GM18870 (cell line): Measurements from ENCODE around the gene PI4KB.

ENCODE experiments used
- ATAC-seq: cut with Tn5 transposase; IDR thresholded peaks from one replicate; pipeline ENCODE4 v1.9.1; 2021; ENCODE audit warnings: moderate library complexity; ENCODE audit not compliant: unreplicated experiment

The PI4KB gene

DNA sequence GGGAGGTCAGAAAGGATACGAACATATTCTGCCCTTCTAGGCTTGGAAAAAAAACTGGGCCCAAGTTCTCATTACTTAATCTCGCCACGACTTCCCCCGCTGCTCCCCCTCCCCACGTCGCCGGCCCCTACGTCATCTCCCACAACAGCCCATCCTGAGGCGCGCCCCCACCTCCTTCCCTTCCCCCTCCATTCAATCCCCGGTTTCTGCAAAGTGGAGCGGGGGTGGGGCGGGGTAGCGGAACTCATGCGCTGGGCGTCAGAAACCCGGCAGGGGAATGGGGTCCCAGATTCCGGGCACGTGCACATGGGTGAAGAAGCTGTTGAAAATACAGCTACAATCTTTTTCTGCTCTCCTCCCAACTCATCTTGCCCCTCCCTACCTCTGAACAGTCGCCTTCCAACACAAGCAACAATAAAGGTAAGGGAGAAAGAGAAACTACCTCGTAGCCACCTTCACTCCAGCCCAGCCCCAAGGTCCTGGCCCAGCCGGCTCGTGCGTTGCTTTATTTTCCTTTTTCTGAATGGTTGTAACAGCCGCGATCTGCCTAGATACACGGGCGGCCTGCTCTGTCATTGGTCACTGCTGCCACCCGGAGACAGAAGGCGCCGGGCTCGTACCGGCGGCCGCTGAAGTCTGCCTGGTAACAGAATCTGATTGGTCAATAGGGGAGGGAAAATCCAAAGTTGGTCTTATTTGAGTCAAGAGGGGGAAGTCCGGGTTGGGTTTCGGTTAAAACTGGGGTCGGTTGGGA is 19.7 kb upstream of the PI4KB start, which contains the start of gene RFX5:
Gene RFX5 (minus strand): TSS at position 484 of the 754 bp plus-strand sequence. CDS start 932 bp downstream, outside the sequence.
- ATAC-seq, result peak; percentile 92

- no peak for ATAC-seq
Observed at GRCh38 chr1:151346082-151346768, 19.0 kb upstream of the PI4KB start.

DNA sequence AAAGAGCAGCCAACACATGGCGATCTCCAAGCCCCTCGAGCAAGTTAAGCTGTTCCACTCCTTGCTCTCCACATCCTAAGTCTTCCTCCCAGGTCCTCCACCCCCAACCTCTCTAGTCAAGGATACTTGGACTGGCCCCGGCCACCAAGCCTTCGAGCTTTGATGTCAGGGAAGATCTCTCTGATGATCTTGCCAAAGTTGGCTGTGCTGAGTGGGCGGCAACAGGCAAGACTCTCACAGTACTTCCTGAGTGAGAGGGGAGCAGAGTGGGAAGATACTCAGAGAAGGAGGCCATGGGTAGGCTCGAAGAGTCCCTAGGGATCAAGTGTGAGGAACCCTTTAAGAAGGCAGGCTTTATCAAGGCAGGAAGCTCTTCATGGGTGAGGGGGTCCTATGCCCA is 17.1 kb upstream of the PI4KB start:
- ATAC-seq, result no peak

DNA sequence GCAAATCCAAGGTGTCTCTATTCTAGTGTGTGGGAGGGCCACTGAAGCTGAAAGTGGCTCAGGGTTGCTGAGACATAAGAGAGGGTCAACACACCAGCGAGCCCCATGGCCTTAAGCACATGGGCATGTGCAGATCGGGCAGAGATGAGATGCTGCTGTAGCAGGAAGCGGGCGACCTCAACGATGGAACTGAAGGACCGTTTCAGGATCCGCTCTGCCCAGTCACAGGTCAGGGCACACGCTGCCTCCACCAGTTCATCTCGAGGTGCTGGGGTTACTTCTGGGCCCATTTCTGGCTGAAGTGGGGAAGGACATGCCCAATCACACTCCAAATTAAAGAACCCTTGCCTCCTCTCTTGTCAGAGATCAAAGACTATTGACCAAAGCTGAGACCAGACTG is 16.4 kb upstream of the PI4KB start:
- ATAC-seq, result no peak

- no peak for ATAC-seq
Observed at GRCh38 chr1:151342569-151342968, 15.4 kb upstream of the PI4KB start.

DNA sequence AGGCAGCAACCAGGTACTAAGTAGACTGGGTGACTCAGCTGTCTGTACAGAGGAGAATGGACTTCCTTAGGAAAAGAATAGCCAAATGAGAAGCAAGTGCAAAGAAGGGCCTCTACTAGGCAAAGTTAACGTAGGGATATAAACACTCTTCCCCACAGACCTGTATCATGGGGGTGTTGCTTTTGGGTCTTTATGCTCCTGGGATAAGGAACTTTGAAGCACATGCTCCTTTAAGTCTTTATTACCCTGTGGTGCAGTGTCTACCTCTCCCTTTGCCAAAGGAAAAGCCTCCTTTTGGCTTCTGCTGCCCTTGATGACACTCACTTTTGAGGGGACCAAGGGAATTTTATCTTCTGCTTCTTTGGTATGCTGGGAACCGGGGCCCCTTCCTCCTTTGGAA is 14.8 kb upstream of the PI4KB start:
- ATAC-seq, result no peak

GRCh38 chr1:151340870-151341754 is 13.9 kb upstream of the PI4KB start:
- no peak for ATAC-seq

DNA sequence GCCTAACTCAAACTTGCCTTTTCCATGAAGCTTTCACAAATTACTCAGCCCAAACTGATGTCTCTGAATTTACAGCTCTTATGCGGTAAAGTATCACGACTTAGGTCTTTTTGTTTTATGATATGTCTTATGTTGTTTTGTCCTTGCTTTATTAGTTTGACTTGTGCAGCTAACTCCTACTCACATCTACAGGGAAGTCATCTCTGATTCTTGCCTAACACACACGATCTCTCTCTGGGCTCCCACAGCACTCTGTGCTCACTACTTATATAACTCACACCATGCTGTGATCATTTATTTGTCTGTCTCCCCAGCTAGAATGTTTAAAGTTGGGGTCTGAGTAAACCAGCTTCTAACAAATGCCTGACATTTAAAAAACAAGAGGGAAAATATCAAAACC is 9.3 kb upstream of the PI4KB start:
- no peak for ATAC-seq

- no peak for ATAC-seq
Observed at GRCh38 chr1:151334822-151335221, 7.6 kb upstream of the PI4KB start.

- ATAC-seq, result peak; percentile 23
Observed at GRCh38 chr1:151327903-151328674, 873 bp upstream of the PI4KB start.

GRCh38 chr1:151326619-151327222 is 495 bp downstream of the PI4KB start:
- ATAC-seq, result peak; percentile 38

GRCh38 chr1:151325646-151326429 is 1.4 kb downstream of the PI4KB start:
- ATAC-seq, result no peak

GRCh38 chr1:151325231-151325630 is 2.0 kb downstream of the PI4KB start:
- no peak for ATAC-seq

DNA sequence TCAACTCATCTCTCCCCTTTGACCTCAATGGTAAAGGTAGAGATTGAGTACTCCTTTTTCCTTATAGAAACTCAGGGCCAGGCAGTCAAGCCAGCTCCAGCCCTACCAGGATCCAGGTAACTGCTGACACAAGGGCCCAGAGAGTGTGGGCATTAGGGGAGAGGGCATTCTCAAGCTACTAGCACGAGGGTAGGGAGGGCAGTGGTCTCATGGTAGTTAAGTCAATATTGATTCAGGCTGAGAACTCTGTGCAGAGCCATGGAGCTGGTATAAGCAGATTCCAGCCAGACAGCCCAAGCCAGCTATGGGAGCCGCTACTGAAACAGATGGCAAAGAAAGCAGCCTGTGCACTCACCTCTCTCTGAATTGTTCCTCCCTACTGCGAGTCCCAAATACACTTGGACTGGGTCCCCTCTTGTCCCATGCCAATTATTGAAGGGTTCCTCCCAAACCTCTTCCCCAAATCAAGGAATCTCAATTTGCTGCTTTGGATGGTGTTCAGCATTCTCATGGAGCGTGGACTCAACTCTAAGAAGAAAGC is 2.8 kb downstream of the PI4KB start:
- no peak for ATAC-seq

DNA sequence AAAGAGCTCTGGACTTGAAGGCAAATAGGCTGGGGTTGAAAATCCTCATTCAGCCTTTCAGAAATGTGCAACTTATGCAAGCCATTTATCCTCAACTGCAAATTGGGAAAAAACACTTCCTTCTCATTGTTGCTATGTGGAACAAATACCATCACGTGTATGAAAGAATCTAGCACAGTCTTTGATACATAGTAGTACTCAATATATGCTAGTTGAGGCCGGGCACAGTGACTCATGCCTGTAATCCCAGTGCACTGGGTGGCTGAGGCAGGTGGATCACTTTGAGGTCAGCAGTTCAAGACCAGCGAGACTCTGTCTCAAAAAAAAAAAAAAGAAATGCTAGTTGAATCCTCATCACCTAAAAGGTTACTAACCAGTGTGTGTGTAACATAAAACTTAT is 8.2 kb downstream of the PI4KB start:
- no peak for ATAC-seq

DNA sequence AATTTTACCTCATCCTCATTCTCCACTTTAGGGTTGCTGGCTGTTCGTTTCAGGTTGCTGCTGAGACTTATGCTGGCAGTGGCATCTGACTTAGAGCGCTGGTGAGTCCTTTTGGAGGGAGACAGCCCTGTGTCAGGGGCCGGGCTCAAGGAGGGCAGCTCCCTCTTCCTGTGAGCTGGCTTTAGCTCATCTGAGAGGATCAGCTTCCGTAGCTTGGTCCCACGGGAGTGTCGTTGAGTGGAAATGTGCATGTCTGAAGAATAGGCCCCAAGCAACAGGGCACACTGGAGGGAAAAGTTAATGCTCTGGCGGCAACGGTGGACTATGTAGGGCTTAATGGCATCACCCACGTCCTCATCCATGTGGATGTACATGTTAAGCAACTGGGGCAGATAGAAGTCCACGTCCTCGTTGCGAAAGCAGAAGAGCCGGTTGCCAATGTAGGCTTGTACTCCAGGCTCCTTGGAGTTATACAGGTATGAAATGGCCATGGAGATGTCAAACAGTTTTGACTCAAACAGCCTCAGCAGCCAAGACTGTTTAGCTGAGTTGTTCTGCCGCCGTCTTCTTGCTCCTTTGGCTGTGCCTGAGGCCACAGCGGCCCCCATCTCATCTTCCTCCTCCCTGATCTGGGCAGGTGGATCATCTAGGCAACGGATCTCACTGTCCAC is 11.5 kb downstream of the PI4KB start:
- no peak for ATAC-seq

- no peak for ATAC-seq
Observed at GRCh38 chr1:151314137-151314875, 12.9 kb downstream of the PI4KB start.

- no peak for ATAC-seq
Observed at GRCh38 chr1:151313501-151313900, 13.7 kb downstream of the PI4KB start.
